GM12892 (cell line): ENCODE data around the gene SERAC1.

Experiments used
- DNase-seq: peaks from one replicate; pipeline ENCODE4 v3.0.0; 2011; ENCODE audit not compliant: insufficient read length
- FAIRE-seq: peaks from 2 replicates; lab custom pipeline; 2011; peaks lifted over from hg19 to GRCh38; lab: Jason Lieb, UNC
- POLR2A ChIP-seq: IDR thresholded peaks from 2 replicates; pipeline ENCODE4 v1.6.1; 2011; ENCODE audit warnings: low read depth, low read length, control low read depth
- POLR2AphosphoS5 ChIP-seq: IDR thresholded peaks from 2 replicates; pipeline ENCODE4 v1.6.1; 2011; ENCODE audit warnings: low read depth, low read length, control low read depth
- TAF1 ChIP-seq: IDR thresholded peaks from 2 replicates; pipeline ENCODE4 v1.6.1; 2011; ENCODE audit warnings: low read depth, mild to moderate bottlenecking, control low read depth, low read length, borderline replicate concordance

Gene SERAC1

GRCh38 chr6:158149641-158150040 lies 18.4 kb downstream of the SERAC1 start:
- no peak for TF ChIP-seq TAF1
- FAIRE-seq = no peak
- no peak for DNase-seq

GRCh38 chr6:158143700-158144099 lies 24.4 kb downstream of the SERAC1 start:
- peak; percentile 69 for FAIRE-seq
- TF ChIP-seq TAF1 (no peak), POLR2AphosphoS5 (no peak), POLR2A (no peak)
- no peak for DNase-seq

- DNase-seq = no peak
- no peak for FAIRE-seq
- TF ChIP-seq TAF1 = no peak
- no peak for TF ChIP-seq POLR2A
- TF ChIP-seq POLR2AphosphoS5 = no peak
Observed at GRCh38 chr6:158142789-158143188, 25.3 kb downstream of the SERAC1 start.

- FAIRE-seq (peak; percentile 84), DNase-seq (peak; percentile 19)
Observed at GRCh38 chr6:158131926-158132325, 36.1 kb downstream of the SERAC1 start.

GRCh38 chr6:158125271-158125670 lies 42.8 kb downstream of the SERAC1 start:
- TF ChIP-seq POLR2A = no peak
- TF ChIP-seq POLR2AphosphoS5 = no peak
- no peak for TF ChIP-seq TAF1
- no peak for FAIRE-seq
- no peak for DNase-seq

More at GRCh38 chr6:158131926-158132325, 36.1 kb downstream of the SERAC1 start:
- TF ChIP-seq POLR2AphosphoS5 = no peak
- no peak for TF ChIP-seq TAF1
- no peak for TF ChIP-seq POLR2A

- FAIRE-seq = no peak
- DNase-seq = no peak
- TF ChIP-seq TAF1 (no peak), POLR2AphosphoS5 (no peak), POLR2A (no peak)
Observed at GRCh38 chr6:158124288-158124687, 43.8 kb downstream of the SERAC1 start.

- DNase-seq (no peak), FAIRE-seq (no peak)
- TF ChIP-seq POLR2AphosphoS5 = no peak
- no peak for TF ChIP-seq TAF1
- TF ChIP-seq POLR2A = no peak
Observed at GRCh38 chr6:158122048-158122447, 46.0 kb downstream of the SERAC1 start.

GRCh38 chr6:158121335-158121734 lies 46.7 kb downstream of the SERAC1 start:
- DNase-seq (no peak), FAIRE-seq (no peak)
- TF ChIP-seq TAF1 (no peak), POLR2A (no peak), POLR2AphosphoS5 (no peak)

- TF ChIP-seq POLR2A = no peak
- no peak for TF ChIP-seq TAF1
- no peak for TF ChIP-seq POLR2AphosphoS5
Observed at GRCh38 chr6:158118886-158119285, 49.2 kb downstream of the SERAC1 start.

GRCh38 chr6:158115508-158115907 lies 52.6 kb downstream of the SERAC1 start:
- DNase-seq (no peak), FAIRE-seq (no peak)
- no peak for TF ChIP-seq POLR2AphosphoS5
- TF ChIP-seq TAF1 = no peak
- no peak for TF ChIP-seq POLR2A

More at GRCh38 chr6:158118886-158119285, 49.2 kb downstream of the SERAC1 start:
- DNase-seq (no peak), FAIRE-seq (no peak)

GRCh38 chr6:158115102-158115501 lies 53.0 kb downstream of the SERAC1 start:
- TF ChIP-seq POLR2A = no peak
- no peak for FAIRE-seq
- DNase-seq = no peak

- DNase-seq = no peak
Observed at GRCh38 chr6:158113802-158114201, 54.3 kb downstream of the SERAC1 start.

GRCh38 chr6:158111987-158112386 lies 56.1 kb downstream of the SERAC1 start:
- no peak for TF ChIP-seq POLR2AphosphoS5
- TF ChIP-seq TAF1 = no peak
- no peak for TF ChIP-seq POLR2A
- no peak for FAIRE-seq
- no peak for DNase-seq

More at GRCh38 chr6:158113802-158114201, 54.3 kb downstream of the SERAC1 start:
- FAIRE-seq = no peak
- no peak for TF ChIP-seq TAF1
- TF ChIP-seq POLR2A = no peak
- no peak for TF ChIP-seq POLR2AphosphoS5
